Ishikawa (cell line): Measurements from ENCODE around the gene NFKBIA.

Source experiments
- CEBPB ChIP-seq: IDR thresholded peaks from 2 replicates; pipeline ENCODE4 v1.6.1; 2012
- CREB1 ChIP-seq: IDR thresholded peaks from 2 replicates; pipeline ENCODE4 v1.6.1; 2012; ENCODE audit warnings: low read depth
- EGR1 ChIP-seq: IDR thresholded peaks from 2 replicates; pipeline ENCODE4 v1.6.1; 2012
- EP300 ChIP-seq: IDR thresholded peaks from 2 replicates; pipeline ENCODE4 v1.6.1; 2012; ENCODE audit warnings: borderline replicate concordance
- FOXM1 ChIP-seq: IDR thresholded peaks from 2 replicates; pipeline ENCODE4 v1.6.1; 2012; ENCODE audit warnings: low read depth, borderline replicate concordance
- NFIC ChIP-seq: IDR thresholded peaks from 2 replicates; pipeline ENCODE4 v1.6.1; 2012
- REST ChIP-seq: IDR thresholded peaks from 2 replicates; pipeline ENCODE4 v1.6.1; 2012; ENCODE audit warnings: low read depth, mild to moderate bottlenecking
- TAF1 ChIP-seq: IDR thresholded peaks from 2 replicates; pipeline ENCODE4 v1.6.1; 2012; ENCODE audit warnings: low read depth, mild to moderate bottlenecking
- TEAD4 ChIP-seq: IDR thresholded peaks from 2 replicates; pipeline ENCODE4 v1.6.1; 2012
- USF1 ChIP-seq: IDR thresholded peaks from 2 replicates; pipeline ENCODE4 v1.6.1; 2012
- YY1 ChIP-seq: IDR thresholded peaks from 2 replicates; pipeline ENCODE4 v1.6.1; 2012; ENCODE audit warnings: low read depth

- TF ChIP-seq REST (no peak), USF1 (no peak), CEBPB (no peak), FOXM1 (no peak), NFIC (no peak), YY1 (no peak), EP300 (no peak), TEAD4 (no peak), CREB1 (no peak), EGR1 (no peak), TAF1 (no peak)
These were observed 17.3 kb downstream of the NFKBIA start for GRCh38 chr14:35387219-35387618.
